ENCODE data around the gene UGT1A10.

UGT1A10 gene

DNA sequence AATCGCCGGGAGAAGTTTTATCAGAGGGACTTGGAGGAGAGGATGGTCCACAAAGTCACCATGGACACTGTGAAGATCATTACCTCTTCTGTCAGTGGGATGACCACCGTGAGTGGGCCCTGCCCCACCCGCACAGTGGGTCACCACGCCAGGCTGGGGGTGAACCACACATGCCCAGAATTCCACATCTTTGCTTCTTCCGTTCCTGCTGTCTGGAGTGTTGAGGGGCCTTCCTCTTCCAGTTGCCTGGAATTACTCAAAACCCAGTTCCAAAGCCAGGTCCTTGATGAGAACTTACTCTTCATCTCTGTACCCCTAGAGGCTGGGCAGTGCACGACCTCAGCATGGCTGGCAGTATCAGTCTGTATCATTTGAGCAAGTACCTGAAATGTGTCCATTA is 164.0 kb downstream of the UGT1A10 start:
- TF ChIP-seq, protein P1, sequence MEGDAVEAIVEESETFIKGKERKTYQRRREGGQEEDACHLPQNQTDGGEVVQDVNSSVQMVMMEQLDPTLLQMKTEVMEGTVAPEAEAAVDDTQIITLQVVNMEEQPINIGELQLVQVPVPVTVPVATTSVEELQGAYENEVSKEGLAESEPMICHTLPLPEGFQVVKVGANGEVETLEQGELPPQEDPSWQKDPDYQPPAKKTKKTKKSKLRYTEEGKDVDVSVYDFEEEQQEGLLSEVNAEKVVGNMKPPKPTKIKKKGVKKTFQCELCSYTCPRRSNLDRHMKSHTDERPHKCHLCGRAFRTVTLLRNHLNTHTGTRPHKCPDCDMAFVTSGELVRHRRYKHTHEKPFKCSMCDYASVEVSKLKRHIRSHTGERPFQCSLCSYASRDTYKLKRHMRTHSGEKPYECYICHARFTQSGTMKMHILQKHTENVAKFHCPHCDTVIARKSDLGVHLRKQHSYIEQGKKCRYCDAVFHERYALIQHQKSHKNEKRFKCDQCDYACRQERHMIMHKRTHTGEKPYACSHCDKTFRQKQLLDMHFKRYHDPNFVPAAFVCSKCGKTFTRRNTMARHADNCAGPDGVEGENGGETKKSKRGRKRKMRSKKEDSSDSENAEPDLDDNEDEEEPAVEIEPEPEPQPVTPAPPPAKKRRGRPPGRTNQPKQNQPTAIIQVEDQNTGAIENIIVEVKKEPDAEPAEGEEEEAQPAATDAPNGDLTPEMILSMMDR (conservative IDR thresholded peaks at IDR 0.05): no peak
- H3K27ac ChIP-seq: no peak overlapping the region

DNA sequence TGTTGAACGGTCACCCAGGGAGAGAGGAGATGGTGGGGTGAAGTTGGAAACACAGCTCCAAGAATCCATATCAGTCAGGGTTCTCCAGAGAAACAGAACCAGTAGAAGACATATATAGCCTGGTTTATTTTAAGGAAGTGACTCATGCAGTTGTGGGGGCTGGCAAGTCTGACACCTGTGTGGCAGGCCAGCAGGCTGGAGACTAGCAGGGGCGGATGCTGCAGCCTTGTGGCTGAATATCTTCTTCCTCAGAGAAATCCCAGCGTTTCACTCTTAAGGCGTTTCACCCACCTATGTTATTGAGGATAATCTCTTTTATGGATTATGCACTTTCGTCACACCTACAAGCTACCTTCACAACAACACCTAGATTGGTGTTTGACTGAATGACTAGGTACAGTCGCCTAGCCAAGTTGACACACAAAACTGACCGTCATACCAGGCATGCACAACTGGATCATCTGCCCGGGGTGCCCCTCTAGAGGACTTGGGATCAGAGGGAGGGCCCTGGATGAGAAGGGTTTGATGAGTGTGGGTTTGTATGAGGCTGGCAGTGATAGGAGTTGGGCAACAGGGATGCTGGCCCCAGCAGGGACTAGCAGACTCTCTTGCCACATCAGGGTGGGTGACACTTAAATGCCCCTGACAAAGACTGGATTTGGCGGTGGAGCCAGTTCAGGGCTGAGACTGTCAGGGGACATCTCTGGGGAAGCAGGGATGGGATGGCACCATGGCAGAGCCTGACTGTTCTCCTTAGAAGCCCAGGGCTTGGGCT is 165.3 kb downstream of the UGT1A10 start:
- TF ChIP-seq, protein P1 (conservative IDR thresholded peaks at IDR 0.05): no peak
- H3K27ac ChIP-seq: no peak overlapping the region

DNA sequence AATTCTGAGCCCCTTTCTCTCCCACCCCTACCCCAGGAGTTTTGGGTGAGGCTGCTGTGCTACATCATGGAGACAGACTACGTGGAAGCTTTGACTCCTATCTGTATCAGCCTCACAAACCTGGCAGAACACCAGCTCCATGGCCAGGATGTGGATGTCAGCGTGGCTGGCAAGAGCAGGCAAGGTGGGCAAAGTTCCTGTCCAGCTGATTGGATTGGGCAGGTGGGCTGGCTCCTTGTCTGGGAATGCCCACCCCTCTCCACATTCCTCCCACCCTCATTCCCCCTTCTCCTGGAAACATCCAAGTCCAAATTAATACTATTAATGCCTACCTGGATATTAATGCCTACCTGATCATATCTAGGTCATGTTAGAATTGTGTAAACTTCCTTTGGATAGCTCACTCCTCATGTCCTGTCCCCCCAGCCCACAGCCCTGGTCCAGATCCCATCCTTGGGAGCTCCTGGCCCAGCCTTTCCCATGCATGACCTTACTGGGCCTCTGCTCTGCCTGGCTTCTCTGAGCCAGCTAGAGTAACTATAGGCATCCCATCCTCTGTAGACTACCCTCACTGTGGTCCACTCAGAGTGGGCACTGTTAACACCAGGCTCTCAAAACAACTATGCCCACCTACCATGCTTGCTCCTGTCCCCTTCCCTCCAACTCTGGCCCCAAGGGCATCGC is 166.0 kb downstream of the UGT1A10 start:
- TF ChIP-seq, protein P1 (conservative IDR thresholded peaks at IDR 0.05): no peak
- no peak overlapping the region for H3K27ac ChIP-seq

DNA sequence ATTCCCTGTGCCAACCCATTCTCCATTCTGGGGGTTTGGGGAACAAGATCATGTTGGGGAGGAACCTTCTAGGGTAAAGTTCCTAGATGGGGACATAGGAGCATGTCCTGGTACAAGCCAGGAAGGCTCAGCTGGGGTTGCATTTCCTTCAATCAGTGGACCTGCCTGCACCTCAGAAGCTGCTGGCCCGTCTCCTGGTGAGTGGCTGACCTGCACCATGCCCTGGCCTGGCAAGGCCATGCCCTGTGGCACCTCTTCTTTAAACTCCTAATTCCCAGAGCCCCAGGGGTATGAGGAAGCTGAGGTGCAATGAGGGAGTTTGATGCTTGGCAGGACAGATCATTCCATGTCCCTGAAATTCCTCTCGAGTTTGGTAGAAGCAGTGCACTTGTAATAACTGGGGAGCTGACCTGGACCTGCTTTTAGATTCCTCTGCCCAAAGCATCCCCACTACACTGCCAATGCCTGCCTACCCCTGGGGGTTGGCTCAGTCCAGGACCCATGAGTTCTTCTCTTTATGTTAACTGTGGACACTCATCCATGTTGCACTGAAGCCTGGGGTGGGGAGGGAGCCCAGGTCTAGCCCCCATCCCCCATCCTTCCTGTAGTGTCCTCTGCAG is 167.2 kb downstream of the UGT1A10 start:
- H3K27ac ChIP-seq: no peak overlapping the region
- TF ChIP-seq, protein P1 (conservative IDR thresholded peaks at IDR 0.05): no peak

DNA sequence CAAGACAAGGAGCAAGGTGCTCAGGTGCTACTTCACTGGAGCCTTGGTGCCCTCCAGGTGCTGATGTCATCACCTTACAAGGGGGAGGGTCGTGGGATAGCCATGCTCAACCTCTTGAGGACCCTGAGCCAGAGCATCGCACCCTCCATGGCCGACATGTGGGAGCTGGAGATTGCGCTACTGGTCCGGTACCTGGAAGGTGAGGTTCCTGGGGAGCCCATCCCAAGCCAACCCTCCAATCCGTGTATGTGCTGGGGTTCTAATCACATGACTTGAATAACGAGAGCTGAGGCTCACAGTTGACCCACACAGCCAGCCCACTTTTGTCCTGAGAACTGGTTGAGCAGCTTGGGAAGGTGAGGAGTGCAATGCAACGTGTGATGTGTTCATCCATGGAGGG is 167.7 kb downstream of the UGT1A10 start:
- no peak overlapping the region for H3K27ac ChIP-seq
- TF ChIP-seq, protein P1 (conservative IDR thresholded peaks at IDR 0.05): no peak

DNA sequence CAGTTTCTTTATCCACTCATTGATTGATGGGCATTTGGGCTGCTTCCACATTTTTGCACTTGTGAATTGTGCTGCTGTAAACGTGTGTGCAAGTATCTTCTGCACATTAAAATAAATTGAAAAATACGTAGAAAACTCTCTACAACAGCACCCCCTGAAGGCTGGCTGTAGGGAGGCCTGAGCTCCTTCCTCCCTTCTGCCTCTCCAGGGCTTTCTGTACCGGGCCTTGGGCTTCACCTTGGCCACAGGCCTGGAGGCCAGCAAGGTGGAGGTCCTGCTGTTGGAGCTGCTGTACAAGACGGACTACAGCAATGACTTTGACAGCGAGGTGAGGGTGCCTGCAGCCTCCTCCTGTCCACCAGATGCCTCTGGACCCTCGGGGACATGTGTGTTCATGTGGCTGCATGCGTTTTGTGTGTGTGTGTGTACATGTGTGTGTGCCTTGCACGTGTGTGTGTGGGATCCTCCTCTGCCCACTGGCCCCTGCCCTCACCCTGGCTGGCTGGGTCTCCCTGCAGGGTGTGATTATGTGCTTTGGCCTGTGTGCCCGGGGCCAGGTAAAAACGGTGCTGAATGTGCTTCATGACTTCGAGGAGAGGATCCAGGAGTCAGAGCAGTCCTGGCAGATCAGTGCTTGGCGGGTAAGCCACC is 171.1 kb downstream of the UGT1A10 start:
- TF ChIP-seq, protein P1 (conservative IDR thresholded peaks at IDR 0.05): no peak
- no peak overlapping the region for H3K27ac ChIP-seq

Measured in VCaP (cell line).